Hepatocyte (in vitro differentiated cells): ENCODE results near the gene LHFPL3.

Source experiments
- EZH2 ChIP-seq: fragments of 200-600 bp; sonication (generic); IDR thresholded peaks from 2 replicates; pipeline ENCODE4 v1.6.1; 2016; ENCODE audit warnings: antibody characterized with exemption, mild to moderate bottlenecking, borderline replicate concordance
- EZH2phosphoT487 ChIP-seq: fragments of 200-600 bp; sonication (generic); IDR thresholded peaks from one replicate; pipeline ENCODE4 v1.6.1; 2018; ENCODE audit warnings: antibody characterized with exemption, mild to moderate bottlenecking, low read depth, moderate library complexity; ENCODE audit not compliant: unreplicated experiment, severe bottlenecking
- TF ChIP-seq, protein P1 (sequence below): fragments of 200-600 bp; sonication (generic); IDR thresholded peaks from 2 replicates; pipeline ENCODE4 v1.5.1; 2016; ENCODE audit warnings: antibody characterized with exemption, mild to moderate bottlenecking; ENCODE audit not compliant: poor library complexity

DNA sequence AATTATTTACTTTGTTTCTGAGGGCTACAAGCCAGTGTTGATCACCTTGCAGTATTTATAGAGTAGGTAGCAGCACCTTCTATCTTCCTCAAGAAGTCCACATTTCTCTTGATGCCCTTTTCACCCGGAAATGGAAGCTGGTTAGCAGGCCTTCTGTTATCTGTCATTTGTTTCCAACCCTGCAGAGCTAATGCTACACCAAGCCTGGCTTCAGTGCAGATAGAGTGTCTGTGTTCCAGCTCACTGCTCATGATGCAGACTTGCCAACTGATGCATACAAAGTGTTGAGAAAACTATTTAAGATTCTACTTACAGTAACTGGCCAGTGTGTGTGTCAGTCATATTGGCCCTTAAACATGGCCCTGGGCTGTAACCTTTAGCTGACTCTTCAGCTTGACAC lies 301.0 kb downstream of the LHFPL3 start:
- TF ChIP-seq, protein P1, sequence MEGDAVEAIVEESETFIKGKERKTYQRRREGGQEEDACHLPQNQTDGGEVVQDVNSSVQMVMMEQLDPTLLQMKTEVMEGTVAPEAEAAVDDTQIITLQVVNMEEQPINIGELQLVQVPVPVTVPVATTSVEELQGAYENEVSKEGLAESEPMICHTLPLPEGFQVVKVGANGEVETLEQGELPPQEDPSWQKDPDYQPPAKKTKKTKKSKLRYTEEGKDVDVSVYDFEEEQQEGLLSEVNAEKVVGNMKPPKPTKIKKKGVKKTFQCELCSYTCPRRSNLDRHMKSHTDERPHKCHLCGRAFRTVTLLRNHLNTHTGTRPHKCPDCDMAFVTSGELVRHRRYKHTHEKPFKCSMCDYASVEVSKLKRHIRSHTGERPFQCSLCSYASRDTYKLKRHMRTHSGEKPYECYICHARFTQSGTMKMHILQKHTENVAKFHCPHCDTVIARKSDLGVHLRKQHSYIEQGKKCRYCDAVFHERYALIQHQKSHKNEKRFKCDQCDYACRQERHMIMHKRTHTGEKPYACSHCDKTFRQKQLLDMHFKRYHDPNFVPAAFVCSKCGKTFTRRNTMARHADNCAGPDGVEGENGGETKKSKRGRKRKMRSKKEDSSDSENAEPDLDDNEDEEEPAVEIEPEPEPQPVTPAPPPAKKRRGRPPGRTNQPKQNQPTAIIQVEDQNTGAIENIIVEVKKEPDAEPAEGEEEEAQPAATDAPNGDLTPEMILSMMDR = no peak
- TF ChIP-seq EZH2phosphoT487 = no peak
- no peak for TF ChIP-seq EZH2
